Umbilical cord (tissue), 2 donors: ENCODE results near the gene ZNF236. TPM values are rescaled to one million over a fixed set of nuclear protein-coding genes. Genes with fewer than 3 reads are reported as not detected.
"Not testable (repeated sequence)": the region's sequence is repeated elsewhere in the genome, so short reads cannot be mapped to it uniquely, and the experiment has no call there.

Experiments used
- DNase-seq: peaks from one replicate; pipeline ENCODE4 v3.0.0-alpha.2; 2015; ENCODE audit warnings: low spot score
- total RNA-seq: library from RNA; depleted of rRNA; stranded (reverse); fragments of >200 nt; gene quantifications from one replicate; pipeline ENCODE4 v1.2.3, GENCODE V29; 2014; ENCODE audit warnings: low replicate concordance; ENCODE audit not compliant: insufficient read depth

Gene ZNF236
- total RNA-seq, 1 donor from 2014 or later: 34.2 TPM

- DNase-seq: no peak
Measured at GRCh38 chr18:76985156-76985950, 163.0 kb downstream of the ZNF236 start.

- no peak for DNase-seq
Measured at GRCh38 chr18:76985951-76986236, 163.5 kb downstream of the ZNF236 start.

GRCh38 chr18:76986406-76986805, 164.0 kb downstream of the ZNF236 start:
- no peak for DNase-seq

- peak; percentile 48 for DNase-seq
Measured at GRCh38 chr18:76988031-76988826, 165.9 kb downstream of the ZNF236 start.

GRCh38 chr18:76988827-76989646, 166.7 kb downstream of the ZNF236 start:
- DNase-seq: no peak

- DNase-seq: no peak
Measured at GRCh38 chr18:76989647-76990190, 167.4 kb downstream of the ZNF236 start.

GRCh38 chr18:76990343-76991020, 168.1 kb downstream of the ZNF236 start:
- not testable (repeated sequence) for DNase-seq

- DNase-seq: no peak
Measured at GRCh38 chr18:76991021-76991688, 168.8 kb downstream of the ZNF236 start.

GRCh38 chr18:76992226-76993084, 170.1 kb downstream of the ZNF236 start:
- no peak for DNase-seq

- no peak for DNase-seq
Measured at GRCh38 chr18:76993085-76993382, 170.7 kb downstream of the ZNF236 start.

GRCh38 chr18:76993573-76993972, 171.2 kb downstream of the ZNF236 start:
- no peak for DNase-seq

GRCh38 chr18:76994086-76994654, 171.8 kb downstream of the ZNF236 start:
- DNase-seq: no peak

- no peak for DNase-seq
Measured at GRCh38 chr18:76995896-76996295, 173.5 kb downstream of the ZNF236 start.

- no peak for DNase-seq
Measured at GRCh38 chr18:76996429-76996828, 174.1 kb downstream of the ZNF236 start.

- no peak for DNase-seq
Measured at GRCh38 chr18:76997951-76998808, 175.8 kb downstream of the ZNF236 start.

GRCh38 chr18:76999077-76999476, 176.7 kb downstream of the ZNF236 start:
- DNase-seq: no peak

- peak; percentile 44 for DNase-seq
Measured at GRCh38 chr18:77000527-77000926, 178.2 kb downstream of the ZNF236 start.

GRCh38 chr18:77001041-77001440, 178.7 kb downstream of the ZNF236 start:
- no peak for DNase-seq

GRCh38 chr18:77001979-77002378, 179.6 kb downstream of the ZNF236 start:
- no peak for DNase-seq
